GM10847 (cell line): ENCODE measurements around the gene IQCE.

Experiments
- POLR2A ChIP-seq: IDR thresholded peaks from 2 replicates; pipeline ENCODE4 v1.6.1; 2011; ENCODE audit not compliant: insufficient read length; ENCODE audit errors: extremely low read depth

The IQCE gene

GRCh38 chr7:2646680-2647571 lies 88.1 kb downstream of the IQCE start:
- TF ChIP-seq POLR2A = no peak

DNA sequence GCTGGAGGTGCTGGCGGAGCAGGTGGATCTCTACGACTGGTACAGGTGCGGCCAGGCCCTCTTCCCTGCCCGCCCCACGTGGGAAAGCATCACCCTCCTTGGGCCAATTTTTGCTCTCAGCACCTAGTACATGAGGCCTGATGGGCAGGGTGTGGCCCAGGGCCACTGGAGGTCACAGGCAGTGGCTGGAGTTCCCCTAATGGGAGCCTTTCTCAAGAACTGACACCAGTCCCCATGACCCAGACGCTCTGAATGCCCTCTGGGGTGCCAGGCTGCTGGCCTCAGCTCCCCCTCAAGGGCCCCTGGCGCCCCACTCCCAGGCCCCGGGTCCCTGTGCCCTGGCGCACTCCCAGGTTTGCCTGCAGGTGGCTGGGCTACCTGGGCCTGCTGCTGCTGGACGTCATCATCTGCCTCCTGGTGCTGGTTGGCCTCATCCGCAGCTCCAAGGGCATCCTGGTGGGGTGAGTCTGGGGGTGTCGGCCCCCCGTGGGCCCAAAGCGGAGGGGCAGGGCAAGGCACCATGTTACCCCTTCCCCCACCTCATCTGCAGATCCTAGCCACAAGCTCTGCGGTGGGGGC lies 88.9 kb downstream of the IQCE start:
- no peak for TF ChIP-seq POLR2A

DNA sequence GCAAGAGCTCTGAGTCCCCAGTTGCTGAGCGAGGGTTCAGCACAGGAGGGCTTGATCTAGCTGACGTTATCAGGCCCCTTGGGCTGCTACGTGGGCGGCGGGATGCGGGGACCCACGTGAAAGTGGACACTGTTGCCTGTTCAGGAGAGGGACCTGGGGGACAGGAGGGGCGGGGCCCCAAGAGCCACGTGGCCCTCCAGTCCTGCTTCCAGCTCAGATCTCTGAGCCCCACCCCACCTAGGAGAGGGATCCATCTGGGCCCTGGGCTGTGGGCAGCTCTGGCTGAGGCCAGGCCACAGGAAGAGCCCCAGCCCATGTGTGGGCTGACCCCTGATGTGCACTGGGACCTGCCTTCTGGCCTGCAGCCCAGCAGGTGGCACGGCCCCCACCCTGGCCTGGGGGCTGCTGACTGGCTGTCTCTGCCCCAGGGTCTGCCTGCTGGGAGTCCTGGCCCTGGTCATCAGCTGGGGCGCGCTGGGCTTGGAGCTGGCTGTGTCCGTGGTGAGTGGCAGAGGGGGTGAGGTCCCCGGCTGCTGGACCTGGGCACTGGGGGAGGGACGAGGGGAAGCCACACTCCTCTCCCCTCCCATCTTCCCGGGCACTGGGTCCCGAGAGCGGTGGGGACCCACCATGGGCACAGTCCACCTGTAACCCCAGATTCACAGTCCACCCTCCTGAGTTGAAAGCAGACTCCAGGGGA lies 90.5 kb downstream of the IQCE start:
- TF ChIP-seq POLR2A = no peak

- no peak for TF ChIP-seq POLR2A
These were observed 91.2 kb downstream of the IQCE start for GRCh38 chr7:2649991-2650390.

DNA sequence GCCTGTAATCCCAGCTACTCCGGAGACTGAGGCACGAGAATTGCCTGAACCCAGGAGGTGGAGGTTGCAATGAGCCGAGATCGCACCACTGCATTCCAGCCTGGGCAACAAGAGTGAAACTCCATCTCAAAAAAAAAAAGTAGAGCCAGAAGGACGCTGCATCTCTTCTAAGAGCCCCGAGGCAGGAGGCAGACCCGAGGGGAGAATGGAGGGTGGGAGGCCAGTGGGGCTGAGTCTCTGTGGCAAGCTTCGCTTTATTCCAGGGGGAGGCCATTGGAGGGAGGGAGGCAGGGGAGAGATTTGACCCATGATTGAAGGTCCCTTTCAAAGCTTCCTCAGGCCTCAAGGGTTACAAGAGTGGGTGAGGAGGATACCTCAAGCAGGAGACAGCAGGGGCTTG lies 91.7 kb downstream of the IQCE start:
- no peak for TF ChIP-seq POLR2A

DNA sequence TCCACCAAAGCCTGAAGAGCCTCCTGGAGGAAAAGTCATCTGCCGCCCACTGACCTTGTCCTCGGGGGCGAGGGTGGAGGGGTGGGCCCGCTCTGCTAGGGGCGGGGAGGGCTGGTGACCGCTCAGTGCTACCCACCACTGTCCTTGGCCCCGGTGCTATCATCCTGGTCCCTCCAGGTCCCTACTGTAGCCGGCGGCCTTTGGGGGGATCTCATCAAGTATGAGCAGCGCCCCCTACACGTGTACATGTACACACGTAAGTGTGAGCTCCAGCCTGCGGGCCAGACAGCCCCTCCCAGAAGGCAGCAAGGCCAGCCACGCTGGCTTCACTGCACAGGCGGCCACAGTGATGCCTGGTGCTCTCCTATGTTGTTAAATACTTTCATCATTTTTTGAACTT lies 92.6 kb downstream of the IQCE start:
- TF ChIP-seq POLR2A = no peak

- TF ChIP-seq POLR2A = no peak
These were observed 93.3 kb downstream of the IQCE start for GRCh38 chr7:2651847-2652735.

DNA sequence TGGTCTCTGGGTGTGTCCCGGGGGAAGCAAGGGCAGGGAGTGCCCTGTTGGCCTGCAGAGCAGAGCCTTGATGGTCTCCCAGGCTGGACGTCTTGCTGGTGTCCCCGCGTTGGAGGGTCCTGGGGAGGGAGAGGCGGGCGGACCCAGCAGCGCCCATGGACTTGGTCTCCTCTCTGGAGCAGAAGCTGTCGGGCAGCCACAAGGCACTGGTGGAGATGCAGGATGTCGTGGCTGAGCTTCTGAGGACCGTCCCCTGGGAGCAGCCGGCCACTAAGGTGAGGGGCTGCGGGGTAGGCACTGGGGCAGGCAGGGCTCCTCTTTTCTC lies 93.9 kb downstream of the IQCE start:
- TF ChIP-seq POLR2A = no peak

DNA sequence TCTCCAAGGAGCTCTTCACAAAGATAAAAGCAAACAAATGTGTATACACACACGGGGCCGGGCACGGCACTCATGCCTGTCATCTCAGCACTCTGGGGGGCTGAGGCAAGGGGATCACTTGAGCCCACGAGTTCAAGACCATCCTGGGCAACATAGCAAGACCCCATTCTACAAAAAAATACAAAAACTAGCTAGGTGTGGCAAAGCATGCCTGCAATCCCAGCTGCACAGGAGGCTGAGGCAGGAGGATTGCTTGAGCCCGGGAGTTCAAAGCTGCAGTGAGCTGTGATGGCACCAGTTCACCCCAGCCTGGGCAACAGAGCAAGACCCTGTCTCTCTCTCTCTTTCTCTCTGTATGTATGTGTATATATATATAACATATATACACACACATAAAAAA lies 95.3 kb downstream of the IQCE start:
- TF ChIP-seq POLR2A = no peak

DNA sequence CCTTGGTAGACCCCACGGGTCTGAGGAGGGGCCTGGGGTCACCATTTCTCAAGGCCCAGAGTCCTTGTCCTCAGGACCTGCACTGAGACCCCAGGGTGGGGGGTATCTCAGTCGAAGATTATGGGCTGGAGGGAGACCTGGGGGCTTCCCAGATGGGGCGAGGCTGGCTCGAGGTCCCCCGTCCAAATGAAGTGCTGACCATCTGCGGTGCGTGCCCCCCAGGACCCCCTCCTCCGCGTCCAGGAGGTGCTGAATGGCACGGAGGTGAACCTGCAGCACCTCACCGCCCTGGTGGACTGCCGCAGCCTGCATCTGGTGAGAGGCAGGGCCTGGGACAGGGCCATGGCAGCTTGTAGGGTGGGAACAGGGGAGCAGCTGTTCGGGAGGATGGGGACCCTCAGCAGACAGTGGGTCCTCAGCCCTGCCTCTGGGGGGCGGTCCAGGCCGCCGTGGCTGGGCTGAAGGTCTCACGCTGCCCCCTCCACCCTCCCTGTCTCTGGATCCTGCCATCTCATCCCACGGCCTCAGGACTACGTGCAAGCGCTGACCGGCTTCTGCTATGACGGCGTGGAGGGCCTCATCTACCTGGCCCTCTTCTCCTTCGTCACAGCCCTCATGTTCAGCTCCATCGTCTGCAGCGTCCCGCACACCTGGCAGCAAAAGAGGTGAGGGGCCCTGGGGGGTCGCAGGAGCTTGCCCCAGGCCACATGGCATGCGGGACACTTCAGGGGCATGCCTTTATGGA lies 97.3 kb downstream of the IQCE start:
- TF ChIP-seq POLR2A = no peak

DNA sequence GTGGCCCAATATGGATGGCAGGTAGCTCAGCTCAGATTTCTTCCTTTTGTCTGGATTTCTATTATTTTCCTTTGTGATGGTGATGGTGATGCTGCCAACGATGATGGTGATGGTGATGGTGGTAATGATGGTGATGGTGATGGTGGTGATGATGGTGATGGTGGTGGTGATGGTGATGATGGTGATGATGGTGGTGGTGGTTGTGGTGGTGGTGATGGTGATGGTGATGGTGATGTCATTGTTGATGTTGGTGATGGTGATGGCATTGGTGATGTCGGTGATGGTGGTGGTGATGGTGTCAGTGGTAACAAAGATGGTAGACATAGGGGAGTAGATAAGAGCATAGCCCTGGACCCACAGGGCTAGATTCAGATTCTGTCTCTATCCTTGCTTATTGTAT lies 98.4 kb downstream of the IQCE start:
- TF ChIP-seq POLR2A = no peak

- no peak for TF ChIP-seq POLR2A
These were observed 99.3 kb downstream of the IQCE start for GRCh38 chr7:2657920-2658671.

- no peak for TF ChIP-seq POLR2A
These were observed 100.2 kb downstream of the IQCE start for GRCh38 chr7:2658941-2659340.

GRCh38 chr7:2659556-2660358 lies 101.0 kb downstream of the IQCE start:
- TF ChIP-seq POLR2A = no peak
